Fibroblast of mammary gland (primary cell): ENCODE measurements around the gene SLC24A3.
A peak's percentile ranks its signal among the peaks of the same experiment; 100 is the strongest.

Experiments used
- DNase-seq: peaks from one replicate; pipeline ENCODE4 v3.0.0-alpha.2; 2010; ENCODE audit warnings: low read depth
- H3K4me3 ChIP-seq: 2 replicates; pipeline ENCODE4 v1.5.1; 2011; ENCODE audit warnings: low read depth, mild to moderate bottlenecking, low read length, moderate library complexity; ENCODE audit not compliant: control insufficient read depth
- CTCF ChIP-seq: conservative IDR thresholded peaks from 2 replicates; pipeline ENCODE4 v1.5.1; 2011; ENCODE audit warnings: low read depth, low read length, inconsistent platforms; ENCODE audit not compliant: control insufficient read depth, insufficient read depth

The SLC24A3 gene

GRCh38 chr20:19560881-19561480 lies 348.5 kb downstream of the SLC24A3 start:
- DNase-seq: peak; percentile 21
- no peak for TF ChIP-seq CTCF
- no peak overlapping the region for H3K4me3 ChIP-seq

- DNase-seq: no peak
- TF ChIP-seq CTCF: no peak
- H3K4me3 ChIP-seq: no peak overlapping the region
Observed at GRCh38 chr20:19562426-19562825, 350.0 kb downstream of the SLC24A3 start.

- H3K4me3 ChIP-seq: no peak overlapping the region
- DNase-seq: no peak
- no peak for TF ChIP-seq CTCF
Observed at GRCh38 chr20:19564261-19564660, 351.8 kb downstream of the SLC24A3 start.

- H3K4me3 ChIP-seq: no peak overlapping the region
- TF ChIP-seq CTCF: no peak
- DNase-seq: no peak
Observed at GRCh38 chr20:19565736-19566135, 353.3 kb downstream of the SLC24A3 start.

GRCh38 chr20:19566226-19566945 lies 353.9 kb downstream of the SLC24A3 start:
- peak; percentile 7 for DNase-seq
- no peak for TF ChIP-seq CTCF
- H3K4me3 ChIP-seq: no peak overlapping the region

GRCh38 chr20:19568128-19568527 lies 355.7 kb downstream of the SLC24A3 start:
- H3K4me3 ChIP-seq: no peak overlapping the region
- DNase-seq: no peak
- no peak for TF ChIP-seq CTCF

GRCh38 chr20:19571996-19572395 lies 359.6 kb downstream of the SLC24A3 start:
- no peak for TF ChIP-seq CTCF
- no peak for DNase-seq
- H3K4me3 ChIP-seq: no peak overlapping the region
